HUDEP-2 (cell line): ENCODE data around the gene LRRC15.

Experiments used
- DNase-seq, 76 experiments: peaks; one replicate each; lab custom pipeline; 2025; ENCODE audit not compliant: unreplicated experiment in 76 of 76; lab: John Stamatoyannopoulos, UW

Gene LRRC15

DNA sequence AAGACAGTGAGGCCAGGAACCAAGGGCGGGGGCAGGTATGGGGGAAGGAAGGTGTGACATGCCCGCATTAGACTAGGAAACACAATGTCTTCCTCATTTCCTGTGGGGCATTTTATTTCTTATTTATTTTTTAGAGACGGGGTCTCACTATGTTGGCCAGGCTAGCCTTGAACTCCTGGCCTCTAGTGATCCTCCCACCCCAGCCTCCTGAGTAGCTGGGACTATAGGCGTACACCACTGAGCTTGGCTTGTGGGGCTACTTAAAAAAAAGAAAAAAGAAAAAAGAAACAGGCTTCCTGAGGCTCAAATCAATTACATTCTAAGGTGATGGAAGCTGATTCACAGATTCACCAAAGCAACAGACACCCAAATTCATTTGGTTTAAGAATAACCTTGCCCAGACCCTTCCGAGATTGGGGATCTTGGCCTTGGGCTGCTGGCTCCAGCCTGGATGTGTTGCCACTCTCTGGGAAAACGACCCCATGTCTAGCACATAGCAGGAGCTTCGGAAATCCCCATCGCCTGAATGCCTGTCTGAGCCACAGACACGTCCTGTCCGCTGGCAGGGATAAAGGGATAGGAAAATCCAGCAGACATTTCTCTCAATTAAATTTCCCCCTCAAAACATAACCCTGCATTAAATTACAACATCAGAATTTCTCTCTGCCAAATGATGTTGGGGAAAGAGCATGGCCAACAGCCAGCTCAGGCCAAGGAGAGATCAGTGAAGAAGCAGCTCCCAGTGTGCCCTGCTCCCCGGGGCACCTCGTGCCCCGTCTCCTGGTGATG is 31.4 kb downstream of the LRRC15 start:
- DNase-seq = no peak

DNA sequence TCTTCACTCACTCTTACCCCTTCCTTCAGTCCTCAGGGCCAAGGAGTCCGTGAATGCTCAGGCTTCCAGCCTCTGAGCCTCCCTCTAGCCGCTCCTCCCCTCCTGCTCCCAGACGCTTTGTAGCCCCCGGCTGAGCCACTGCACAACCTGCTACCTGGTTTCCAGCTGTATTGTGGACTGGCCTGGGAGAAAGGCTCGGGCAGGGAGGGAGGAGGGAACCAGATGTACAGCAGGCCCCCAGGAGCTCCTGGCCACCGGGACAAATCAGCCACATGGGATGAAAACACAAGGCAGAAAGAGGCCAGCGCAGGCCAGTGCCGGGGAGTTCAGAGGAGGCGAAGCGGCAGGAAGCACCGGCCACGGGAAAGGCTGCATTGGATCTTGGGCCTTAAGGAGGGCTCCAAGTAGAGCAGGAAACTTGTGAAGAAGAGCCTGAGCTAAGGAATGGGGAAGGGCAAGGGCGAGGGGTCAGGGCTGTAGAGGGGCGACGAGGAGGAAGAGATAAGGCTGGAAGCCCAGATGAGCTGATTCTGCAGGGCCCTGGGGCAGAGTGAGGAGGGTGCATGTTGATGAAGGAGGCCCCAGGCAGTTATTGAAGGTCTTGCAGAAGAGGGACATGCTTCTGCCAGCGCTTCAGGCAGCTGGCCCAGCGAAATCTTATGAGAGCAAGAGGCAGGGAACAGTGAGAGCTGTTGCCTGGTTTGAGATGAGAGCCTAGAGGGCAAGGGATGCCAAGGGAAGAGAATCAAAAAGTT is 32.8 kb downstream of the LRRC15 start:
- DNase-seq = no peak

DNA sequence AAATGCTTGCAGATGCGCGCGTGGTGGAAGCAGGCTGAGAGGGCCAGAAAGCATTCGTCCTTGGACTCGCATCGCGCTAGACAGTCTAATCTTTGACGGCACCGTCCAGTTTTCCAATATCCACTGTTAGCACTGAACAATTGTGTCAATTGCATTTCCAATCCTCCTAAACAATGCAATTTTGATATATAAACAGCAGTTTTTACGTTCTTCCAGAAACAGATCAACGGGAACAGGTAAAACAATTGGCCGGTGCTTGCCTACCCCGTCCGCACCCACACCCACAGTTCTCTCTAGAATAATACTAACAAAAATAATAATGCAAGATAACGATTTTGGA is 35.6 kb downstream of the LRRC15 start:
- DNase-seq = no peak

DNA sequence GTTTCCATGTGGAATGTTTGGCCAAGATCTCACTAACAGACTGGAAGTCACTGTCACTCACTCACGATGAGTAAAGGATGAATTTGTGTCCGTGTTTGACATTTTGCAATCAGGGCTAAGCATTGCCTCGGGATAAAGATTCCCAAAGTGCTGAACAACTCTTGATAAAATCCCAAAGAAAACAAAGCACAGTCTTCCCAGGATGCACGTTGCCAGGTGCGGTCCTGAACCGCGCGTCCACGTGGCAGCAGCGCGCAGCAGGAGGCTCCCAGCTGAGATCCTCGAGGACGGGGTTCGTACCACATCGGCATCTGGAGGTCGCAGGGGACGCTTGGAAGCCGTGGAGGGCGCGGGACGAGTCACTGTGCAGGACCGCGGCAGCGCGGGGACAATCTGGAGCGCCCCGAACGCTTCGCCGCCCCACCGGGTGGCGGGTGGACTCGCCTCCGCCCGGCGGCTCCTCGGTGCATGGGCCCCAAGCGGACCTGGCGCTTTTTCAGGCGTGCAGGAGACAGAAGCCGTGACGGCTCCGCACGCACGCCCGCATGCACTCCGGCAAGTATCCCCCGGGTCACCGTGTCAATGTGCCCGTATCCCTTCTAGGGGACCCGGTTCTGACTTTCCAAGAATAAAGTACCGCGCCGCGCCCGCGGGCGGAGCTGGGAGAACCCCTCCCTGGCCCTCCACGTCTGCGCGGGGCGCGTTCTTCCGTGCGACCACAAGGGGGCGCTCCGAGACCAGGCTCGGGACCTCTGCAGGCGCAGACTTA is 36.1 kb downstream of the LRRC15 start:
- DNase-seq = no peak

DNA sequence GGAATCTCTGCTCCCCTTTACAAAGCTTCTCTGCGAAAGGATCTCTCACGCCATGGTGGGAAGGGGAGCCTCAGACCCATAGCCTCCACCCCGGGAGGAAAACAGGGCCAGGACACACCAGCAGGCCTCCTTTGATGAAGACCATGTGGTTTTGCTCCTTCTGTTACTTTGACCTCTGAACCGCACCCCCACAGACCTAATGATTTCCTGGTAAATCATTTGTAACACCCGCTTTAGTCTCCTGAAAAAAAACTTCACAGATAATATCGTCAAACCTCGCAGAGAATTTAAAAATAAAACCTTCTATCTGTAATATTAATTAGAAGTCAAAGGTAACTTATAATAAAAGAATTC is 36.7 kb downstream of the LRRC15 start:
- no peak for DNase-seq

DNA sequence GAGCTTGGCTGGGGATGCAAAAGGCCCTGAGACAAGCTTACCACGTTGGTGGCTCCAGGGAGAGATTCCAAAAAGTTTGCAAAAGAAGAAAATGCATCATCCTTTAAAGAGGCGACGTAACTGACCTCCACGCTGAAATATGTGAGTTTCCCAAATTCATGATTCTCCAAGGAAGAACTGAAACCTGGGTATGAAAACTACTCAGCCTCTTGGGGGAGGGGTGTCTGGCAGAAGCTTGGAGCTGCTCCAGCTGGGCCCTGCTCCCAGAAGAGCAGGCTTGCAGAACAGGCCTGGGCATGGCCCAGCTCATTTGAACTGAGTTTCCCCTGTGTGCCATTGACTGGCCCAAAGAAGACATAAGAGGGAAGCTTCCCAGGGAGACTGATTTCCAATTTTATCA is 39.0 kb downstream of the LRRC15 start:
- DNase-seq = no peak

DNA sequence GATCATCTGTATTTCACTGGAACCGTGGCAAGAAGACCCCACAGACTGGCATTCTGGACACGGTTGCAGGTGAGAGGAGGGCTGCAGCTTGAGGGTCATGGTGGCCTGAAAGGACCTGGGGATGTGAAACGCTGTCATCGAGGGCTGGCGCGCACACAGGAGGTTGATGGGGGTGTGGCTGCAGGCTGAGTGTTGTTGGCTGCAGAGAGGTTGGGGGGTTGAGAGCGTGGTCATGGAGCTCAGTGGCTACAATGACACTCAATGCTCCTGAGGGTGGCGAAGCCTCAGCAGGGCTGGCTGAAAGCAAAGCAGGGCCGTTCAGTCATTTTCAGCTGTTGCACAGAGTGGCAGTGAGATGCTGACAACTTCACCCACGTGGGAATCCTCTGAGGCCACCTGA is 39.4 kb downstream of the LRRC15 start:
- DNase-seq = no peak

DNA sequence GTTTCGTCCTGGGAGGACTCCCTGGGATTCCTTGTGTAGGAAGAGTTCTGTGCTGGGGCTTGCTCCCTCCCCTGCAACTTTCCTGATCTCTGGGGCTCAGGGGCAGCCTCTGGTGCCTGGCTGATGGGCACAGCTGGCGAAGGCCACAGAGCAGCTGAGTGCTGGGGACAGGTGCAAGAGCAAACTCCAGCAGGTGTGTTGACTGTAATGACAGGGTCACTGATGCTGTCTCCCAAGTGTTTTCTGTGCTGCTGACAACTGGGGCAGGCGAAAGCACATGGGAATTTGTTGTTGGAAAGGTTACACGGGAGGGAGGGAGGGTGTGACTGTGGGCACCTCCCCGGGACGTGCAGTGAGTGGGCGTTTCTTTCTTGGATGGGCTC is 40.0 kb downstream of the LRRC15 start:
- DNase-seq = no peak

DNA sequence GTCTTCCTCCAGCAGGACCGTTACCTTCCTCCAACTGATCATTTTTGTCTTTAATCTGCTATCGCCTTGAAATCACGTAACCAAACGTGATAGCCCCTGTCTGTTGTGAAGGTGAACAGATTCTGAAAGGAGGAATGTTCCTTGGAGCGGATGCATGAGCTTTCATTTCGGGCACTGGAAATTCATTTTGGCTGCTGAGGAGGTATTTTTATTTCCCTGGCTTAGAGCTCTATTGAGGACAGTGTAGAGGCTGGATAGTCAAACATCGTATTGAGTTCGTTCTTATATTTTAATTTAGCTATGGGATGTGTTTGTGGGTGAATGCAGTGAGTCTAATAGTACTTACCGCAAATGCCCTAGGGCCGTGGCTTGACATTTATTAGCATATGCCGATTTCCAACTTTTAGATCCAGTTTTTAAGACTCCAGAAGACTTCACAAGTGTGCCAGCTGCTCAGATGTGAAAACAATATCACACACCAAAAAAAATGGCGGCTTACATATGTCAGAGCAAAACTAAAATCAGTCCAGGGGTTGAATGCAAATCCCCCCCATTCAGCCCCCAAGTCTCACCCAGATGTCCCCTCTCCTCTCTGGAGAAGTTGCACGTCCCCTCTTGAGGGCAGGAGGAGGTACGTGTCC is 40.5 kb downstream of the LRRC15 start:
- no peak for DNase-seq

DNA sequence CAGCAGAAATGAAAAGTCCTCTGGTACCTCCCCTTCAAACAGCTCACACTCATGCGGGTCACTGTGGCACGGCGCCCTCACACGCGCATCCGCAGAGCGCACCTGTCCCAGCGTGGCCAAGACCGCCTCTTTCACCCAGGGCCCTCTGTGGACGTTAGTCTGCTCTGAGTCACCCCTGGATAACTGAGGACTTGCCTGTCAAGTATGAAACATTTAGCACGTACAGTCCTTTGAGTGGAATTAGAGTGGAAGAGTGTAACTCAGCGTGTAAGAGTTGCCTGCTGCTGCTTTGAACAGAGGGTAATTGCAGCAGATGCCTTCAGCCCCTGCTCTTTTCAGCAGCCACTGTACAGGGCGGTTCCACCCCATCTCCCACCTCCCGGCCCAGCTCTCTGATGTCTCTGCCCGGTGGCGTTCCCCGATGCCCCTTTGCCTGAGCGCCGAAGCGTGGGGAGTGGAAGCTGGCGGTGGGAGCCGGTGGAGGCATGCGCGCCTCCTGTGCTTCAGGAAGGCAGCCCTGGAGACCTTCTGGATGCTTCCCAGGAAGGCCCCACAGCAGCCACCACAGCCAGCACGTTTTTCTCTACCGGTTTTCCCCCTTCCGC is 41.4 kb downstream of the LRRC15 start:
- DNase-seq = no peak

DNA sequence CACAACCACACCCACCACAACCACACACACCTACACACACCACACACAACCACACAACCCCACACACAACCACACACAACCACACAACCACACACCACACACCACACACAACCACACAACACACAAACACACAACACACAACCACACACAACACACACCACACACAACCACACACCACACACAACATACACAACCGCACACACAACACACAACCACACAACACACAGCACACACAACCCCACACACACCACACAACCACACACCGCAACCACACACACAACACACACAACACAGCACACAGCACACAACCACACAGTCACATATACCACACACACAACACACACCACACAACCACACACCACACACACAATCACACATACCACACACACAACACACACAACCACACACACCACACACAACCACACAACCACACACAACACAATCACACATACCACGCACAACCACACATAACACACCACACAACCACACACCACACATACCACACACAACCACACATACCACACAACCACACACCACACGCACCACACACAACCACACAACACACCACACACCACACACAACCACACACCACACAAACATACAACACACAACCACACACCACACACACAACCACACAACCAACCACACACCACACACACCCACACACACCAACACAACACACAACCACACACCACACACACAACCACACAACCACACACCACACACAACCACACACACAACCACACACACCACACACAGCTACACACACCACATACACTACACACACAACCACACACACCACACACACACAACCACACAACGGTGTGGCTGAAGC is 42.1 kb downstream of the LRRC15 start:
- DNase-seq = no peak

DNA sequence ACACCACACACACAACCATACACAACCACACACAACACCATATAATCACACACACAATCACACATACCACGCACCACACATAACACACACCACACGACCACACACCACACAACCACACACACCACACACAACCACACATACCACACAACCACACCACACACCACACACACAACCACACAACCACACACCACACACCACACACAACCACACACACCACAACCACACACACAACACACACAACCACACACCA is 42.6 kb downstream of the LRRC15 start:
- no peak for DNase-seq

DNA sequence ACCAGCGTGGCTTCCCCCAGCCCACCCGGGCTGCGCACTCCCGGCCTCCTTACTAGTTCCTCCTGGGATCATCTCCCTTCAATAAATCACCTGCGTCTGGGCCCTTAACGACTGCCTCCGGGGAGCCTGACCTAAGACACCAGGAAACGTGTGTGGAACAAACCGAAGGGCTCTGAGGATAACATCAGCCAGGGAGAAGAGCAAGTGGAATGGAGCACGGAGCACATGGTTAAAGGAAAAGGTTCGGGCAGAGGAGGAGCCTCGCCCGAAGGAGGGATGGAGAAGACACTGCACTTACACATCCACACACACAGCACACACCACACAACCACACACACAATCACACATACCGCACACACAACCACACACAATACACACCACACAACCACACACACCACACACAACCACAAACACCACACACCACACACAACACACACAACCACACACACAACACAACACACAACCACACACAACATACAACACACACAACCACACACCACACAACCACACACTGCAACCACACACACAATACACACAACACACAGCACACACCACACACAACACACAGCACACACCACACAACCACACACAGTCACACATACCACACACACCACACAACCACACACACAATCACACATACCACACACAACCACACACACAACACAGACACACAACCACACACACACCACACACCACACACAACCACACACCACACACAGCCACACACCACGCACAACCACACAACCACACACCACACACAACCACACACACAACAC is 43.2 kb downstream of the LRRC15 start:
- DNase-seq = no peak

DNA sequence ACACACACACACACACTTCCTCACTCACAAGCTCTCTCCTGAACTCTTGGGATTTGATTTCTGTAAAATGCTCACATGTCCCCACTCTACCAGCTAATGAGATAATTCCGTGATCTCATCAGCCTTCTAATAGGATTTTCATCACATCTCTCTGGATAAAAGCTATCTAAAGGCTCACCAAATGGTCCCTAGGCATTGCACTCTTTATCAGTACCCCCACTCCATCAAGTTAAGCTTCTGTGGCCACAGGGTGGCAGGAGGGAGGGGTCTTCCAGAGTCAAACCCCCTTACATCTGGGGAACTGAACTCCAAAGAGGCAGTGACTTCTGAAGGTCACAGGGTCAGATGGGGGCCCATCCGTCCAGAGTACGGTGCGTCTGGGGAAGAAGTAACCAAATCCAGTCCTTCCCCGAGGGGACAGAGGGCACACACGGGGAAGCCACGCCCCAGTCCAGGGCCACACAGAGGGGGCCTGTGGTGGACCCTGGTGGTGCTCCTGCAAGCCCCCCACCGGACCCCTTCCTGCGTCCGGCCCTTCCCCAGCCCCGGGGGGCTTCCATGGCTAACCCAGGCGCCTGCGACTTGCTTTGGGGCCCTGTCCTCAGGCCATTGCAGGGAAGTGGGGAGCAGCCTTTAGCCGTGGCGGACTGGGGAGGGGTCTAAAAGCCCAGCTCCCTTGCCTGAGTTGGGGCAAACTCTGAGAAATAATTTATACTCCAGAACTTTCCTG is 44.0 kb downstream of the LRRC15 start:
- no peak for DNase-seq

DNA sequence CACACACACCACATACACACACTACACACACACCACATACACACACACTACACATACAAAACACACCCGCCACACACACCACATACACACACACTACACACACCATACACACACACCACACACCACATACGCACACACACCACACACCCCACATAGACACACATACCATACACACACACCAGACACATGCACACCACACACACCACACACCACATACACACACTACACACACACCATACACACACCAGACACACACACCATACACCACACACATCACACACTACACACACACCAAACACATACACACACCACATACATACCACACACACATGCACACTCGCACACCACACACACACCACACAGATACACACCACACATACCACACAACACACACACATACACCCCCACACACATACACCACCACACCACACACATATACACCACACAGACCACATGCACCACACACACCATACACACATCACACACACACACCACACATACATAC is 44.7 kb downstream of the LRRC15 start:
- DNase-seq = no peak

DNA sequence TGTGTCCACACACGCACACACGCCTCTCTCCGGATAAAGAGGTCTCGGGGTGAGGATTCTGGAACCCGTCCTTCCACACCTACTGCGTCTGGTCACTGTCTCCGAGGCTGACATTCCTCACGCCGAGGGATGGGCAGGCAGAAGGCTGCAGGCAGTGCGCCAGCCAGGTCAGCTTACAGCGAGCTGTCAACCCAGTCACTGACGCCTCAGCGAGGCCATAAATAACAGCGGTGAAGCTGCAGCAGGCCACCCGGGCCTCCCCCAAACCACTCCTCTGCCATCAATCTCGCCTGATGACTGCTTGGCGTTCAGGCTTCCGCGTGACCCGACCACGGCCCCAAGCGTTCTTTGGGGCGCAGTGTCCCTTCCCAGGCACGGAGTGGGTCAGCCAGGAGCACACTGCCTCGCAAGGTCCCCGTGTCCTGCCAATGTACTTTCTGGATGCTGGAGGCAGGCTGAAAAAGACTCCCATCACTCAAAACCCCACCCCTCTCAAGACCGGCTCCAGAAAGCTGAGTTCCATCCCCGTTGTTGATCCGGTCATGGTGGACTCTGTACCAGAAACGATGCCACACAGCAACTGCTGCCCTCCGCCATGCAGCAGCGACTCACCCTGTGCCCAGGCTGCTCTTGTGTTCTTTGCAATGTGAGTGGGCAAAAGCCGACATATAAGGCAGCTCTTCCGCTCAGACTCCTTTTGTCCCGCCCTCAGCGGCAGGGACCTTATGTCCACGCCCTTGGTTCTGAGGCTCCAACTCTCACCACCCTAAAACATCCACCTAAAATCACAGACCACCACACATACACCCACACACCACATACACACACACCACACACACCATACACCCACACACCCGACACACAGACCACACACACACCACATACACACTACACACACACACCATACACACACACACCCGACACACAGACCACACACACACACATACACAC is 45.5 kb downstream of the LRRC15 start:
- no peak for DNase-seq

DNA sequence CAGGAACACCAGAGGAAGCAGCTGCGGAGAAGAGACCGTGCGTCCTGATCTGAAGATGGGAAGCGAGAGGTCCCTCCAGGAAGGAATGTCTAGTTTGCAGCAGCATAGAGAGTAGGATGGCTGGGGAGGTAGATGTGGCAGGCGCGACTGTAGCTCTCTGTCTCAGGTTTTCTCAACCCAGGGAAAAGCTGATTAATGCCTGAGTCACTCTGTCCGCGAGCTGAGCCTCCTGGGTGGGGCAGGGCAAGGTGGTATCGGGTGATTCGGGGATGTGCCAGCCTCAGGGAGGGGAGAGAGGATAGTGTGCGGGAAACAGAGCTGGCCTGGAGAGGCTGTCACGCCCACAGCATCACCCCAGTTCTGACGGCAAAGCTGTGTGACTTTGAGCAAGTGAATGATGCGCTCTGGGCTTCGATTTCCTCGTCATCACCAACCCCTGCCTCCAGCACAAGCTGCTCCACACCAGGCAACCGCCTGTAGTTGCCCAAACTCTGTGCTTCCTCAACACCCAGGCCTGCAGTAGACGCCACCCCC is 46.8 kb downstream of the LRRC15 start:
- DNase-seq = peak in 67 of 76 experiments; percentile 3 to 75 (median 49)
